C4-2B (cell line): ENCODE measurements around the gene LVRN.

Experiments used
- H3K27ac ChIP-seq: fragments of 450-650 bp; 2 replicates; pipeline ENCODE4 v1.5.1; 2017
- ZFX ChIP-seq: fragments of 450-650 bp; IDR thresholded peaks from 2 replicates; pipeline ENCODE4 v1.6.1; 2017
- TF ChIP-seq, protein P1 (sequence below): fragments of 450-650 bp; conservative IDR thresholded peaks from 2 replicates; pipeline ENCODE4 v1.5.1; 2017; ENCODE audit warnings: mild to moderate bottlenecking

LVRN gene

DNA sequence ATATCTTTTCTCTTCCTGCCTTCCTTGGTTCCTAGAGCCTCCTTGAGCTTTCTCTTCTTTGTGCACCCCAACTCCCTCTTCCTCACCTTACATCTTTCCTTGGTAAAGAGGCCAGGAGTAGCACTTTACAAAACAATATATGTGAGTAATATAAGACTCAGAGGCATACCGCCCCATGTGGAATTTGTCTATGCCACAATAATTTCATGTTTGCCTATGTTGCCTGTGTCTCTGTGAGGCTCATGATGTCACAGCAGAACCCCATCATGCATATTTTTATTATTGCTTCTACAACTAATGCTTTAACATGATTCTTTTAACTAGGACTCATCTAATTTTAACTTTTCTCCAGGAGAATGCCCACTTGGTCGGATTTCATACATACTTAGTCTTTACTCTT, 15.0 kb upstream of the LVRN start:
- H3K27ac ChIP-seq: no peak overlapping the region
- TF ChIP-seq, protein P1, sequence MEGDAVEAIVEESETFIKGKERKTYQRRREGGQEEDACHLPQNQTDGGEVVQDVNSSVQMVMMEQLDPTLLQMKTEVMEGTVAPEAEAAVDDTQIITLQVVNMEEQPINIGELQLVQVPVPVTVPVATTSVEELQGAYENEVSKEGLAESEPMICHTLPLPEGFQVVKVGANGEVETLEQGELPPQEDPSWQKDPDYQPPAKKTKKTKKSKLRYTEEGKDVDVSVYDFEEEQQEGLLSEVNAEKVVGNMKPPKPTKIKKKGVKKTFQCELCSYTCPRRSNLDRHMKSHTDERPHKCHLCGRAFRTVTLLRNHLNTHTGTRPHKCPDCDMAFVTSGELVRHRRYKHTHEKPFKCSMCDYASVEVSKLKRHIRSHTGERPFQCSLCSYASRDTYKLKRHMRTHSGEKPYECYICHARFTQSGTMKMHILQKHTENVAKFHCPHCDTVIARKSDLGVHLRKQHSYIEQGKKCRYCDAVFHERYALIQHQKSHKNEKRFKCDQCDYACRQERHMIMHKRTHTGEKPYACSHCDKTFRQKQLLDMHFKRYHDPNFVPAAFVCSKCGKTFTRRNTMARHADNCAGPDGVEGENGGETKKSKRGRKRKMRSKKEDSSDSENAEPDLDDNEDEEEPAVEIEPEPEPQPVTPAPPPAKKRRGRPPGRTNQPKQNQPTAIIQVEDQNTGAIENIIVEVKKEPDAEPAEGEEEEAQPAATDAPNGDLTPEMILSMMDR: no peak
- no peak for TF ChIP-seq ZFX

DNA sequence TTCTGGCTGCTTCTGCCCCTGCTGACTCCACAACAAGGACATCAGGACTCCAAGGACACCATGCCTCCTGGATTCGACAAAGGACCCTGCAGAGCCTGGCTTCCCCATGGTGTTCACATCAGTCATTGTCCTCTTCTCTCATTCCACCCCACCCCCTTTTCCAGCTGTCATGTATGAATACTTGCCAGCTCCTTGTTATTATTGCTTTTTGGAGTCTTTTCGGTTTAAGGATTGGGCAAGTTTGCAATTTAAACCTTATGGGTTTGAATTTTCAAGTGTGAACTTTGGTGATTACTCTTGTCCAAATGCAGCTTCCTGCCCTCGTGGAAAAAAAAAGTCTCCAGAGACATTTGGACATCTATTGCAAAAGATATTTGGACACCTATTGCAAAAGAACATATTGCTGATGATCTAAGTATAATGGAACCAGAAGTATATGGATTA, 14.2 kb upstream of the LVRN start:
- TF ChIP-seq, protein P1: no peak
- no peak for TF ChIP-seq ZFX

DNA sequence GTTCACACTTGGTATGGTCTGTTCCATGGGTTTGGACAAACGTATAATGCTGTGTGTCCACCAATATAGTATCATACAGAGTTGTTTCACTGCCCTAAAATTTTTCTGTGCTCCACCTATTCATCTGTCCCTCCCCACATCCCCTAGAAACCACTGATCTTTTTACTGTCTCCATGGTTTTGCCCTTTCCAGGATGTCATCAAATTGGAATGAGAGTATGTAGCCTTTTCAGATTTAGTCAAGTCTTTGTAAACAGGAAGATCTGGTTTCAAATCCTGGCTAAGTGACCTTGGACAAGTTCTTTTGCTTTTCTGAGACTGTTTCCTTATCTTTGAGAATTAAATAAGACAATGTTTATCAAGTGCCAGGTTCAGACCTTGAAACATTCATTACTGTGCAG, 13.2 kb upstream of the LVRN start:
- H3K27ac ChIP-seq: no peak overlapping the region
- TF ChIP-seq ZFX: no peak
- TF ChIP-seq, protein P1: no peak

More for the DNA sequence above, 14.2 kb upstream of the LVRN start:
- no peak overlapping the region for H3K27ac ChIP-seq

DNA sequence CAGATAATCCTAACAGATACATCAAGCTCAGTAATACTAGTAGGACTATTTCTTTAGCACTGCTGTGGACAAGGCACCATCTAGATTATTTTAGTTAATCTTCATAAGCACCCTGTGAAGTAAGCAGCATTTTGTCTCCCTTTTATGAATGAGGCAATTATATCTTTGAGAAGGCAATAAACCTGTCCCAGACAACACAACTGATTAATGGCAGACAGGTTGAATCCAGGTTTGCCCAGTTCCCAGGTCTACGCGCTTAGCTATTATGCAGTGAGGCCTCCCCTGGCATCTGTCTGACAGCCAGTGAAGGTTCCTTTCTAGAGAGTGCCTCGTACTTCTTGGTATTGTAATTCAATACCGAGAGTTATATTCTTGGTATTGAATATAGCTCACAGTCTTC, 9.7 kb upstream of the LVRN start:
- TF ChIP-seq, protein P1: no peak
- no peak for TF ChIP-seq ZFX
- H3K27ac ChIP-seq: no peak overlapping the region

DNA sequence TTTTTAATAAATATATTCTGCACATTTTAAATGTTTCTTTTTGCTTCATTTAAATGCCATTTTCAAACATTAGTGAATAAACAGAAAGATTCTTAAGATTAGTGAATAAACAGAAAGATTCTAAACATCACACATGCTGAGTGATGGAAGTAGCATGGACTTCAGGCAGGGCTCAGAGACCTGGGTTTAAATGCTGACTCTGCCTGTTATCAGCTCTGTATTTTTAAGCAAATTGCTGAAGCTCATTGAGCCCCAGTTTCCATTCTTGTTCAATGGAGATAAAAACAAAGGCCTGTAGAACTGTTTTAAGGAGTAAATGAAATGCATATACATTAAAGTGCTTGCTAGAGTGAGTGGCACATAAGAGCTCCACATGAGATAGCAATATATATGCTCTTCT, 8.1 kb upstream of the LVRN start:
- no peak for TF ChIP-seq ZFX
- TF ChIP-seq, protein P1: no peak
- H3K27ac ChIP-seq: no peak overlapping the region

DNA sequence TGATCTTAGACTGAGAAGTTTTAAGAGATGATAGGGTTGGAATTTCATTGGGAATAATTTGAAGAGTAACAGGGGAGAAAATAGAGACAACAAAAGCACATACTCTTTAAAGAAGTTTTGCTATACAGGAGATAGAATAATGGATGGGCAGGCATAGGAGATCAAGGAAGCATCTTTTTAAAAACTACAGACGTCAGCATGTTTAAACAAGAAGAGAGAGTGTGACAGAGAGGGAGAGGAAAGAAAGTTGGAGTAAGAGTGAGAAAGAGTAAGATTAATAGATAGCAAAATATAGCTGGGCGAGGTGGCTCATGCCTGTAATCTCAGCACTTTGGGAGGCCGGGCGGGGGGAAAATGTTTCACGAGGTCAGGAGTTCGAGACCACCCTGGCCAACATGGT, 5.3 kb upstream of the LVRN start:
- no peak overlapping the region for H3K27ac ChIP-seq
- TF ChIP-seq, protein P1: no peak
- no peak for TF ChIP-seq ZFX

DNA sequence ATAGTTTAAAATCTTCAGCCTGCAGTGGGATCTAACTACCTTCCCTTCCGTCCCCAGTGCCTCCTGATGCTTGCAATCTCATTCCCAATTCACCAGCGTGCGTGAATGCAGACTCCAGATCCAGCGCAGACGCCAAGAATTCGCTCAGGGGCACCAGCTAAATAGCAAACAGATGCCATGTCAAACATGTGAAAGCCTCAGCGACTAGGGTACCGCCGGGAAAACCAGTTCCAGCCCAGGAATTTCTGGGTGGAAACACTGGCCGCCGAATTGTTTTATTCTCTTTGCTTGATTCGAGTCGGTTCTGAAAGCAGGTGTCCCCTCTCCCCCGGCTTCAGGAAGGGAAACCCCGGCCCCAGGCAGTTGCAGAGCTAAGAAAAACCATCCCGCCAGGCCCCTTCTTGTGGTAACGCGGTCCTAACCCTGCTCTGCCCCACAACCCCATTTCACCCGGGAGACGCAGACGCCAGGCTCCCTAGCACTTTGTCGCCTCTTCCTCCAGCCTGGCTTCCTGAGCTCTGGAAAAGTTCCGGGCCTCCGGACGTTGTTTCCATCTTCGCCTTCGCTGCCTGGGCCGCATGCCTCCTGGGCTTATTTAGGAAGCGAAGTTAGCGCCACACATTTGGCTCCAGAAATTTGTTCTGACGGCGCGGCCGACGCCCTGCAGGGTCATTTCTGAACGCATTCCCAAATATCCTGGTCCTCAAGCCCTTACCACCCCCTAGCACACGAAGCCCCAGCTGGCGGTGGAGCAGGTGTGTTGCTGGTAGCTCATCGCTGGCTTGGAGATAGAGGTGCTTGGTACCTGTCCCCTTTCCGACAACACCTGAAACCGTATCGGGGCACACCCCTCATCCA, 665 bp upstream of the LVRN start:
- H3K27ac ChIP-seq: no peak overlapping the region
- TF ChIP-seq, protein P1: no peak
- no peak for TF ChIP-seq ZFX
